ENCODE results near the gene CDH15.
"Not testable (repeated sequence)": the region's sequence is repeated elsewhere in the genome, so short reads cannot be mapped to it uniquely, and the experiment has no call there.

CDH15 gene

GRCh38 chr16:89173174-89173921, 1.8 kb downstream of the CDH15 start:
- no peak for DNase-seq

DNA sequence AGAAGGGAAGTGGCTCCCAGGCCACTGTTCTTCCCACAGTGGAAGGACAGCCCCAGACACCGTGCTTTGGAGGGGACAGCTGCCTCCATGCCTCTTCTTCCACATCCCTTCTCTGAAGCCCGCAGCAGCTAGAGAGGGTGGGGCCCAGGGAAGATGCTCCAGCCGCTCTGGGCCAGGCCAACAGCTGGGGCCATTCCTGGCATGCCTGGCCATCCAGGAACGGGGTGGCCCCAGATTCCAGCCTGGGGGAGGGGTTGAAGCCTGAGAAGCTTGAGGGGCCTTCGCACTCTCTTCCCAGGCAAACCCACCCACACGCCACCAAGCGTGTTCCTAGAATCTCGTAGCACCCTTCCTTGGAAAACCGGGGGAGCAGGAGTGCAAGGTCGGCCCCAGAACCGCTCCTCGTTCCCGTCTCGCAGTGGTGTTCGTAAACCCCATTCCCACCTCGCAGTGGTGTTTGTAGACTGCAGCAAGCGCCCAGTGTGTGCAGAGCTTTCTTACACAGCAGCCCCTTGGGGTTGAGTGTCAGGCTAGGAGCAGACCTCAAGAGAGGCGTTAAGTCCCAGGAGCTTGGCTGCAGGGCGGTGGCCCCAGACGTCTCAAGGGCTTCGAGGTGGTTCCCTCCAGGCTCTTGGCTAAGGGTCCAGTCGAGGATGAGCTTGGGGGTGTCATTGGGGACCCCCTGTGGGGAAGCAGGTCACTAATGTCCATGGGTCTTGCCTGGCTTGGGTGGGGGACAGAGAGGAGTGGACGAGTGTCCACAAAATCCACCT, 2.7 kb downstream of the CDH15 start:
- DNase-seq, result no peak

- no peak for DNase-seq
These were observed 3.3 kb downstream of the CDH15 start for GRCh38 chr16:89174877-89175276.

GRCh38 chr16:89175280-89176146, 4.0 kb downstream of the CDH15 start:
- DNase-seq, result no peak

GRCh38 chr16:89176147-89176690, 4.7 kb downstream of the CDH15 start:
- DNase-seq, result no peak

DNA sequence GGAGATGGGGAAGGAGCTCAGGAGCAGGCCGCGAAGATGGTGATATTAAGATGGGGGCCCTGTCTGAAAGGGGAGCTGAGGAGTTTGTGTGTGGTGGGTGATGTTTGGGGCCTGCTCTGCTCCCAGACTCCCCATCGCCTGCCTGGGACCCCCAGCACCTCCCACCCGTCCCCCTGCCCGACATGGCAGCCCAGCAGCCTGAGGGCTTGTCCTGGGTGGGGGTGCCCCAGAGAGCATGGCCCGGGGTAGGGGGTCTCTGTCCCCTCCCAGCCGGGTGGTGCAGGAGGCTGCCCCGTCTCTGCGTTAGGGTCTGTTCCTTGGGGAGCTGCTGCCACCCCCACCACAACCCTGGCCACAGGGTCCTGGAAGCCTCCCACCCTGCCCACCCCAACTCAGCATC, 5.2 kb downstream of the CDH15 start:
- DNase-seq, result no peak

- DNase-seq, result no peak
These were observed 6.0 kb downstream of the CDH15 start for GRCh38 chr16:89177501-89177900.

- DNase-seq, result peak; percentile 24
These were observed 7.1 kb downstream of the CDH15 start for GRCh38 chr16:89178453-89179147.

GRCh38 chr16:89179148-89179484, 7.6 kb downstream of the CDH15 start:
- no peak for DNase-seq

DNA sequence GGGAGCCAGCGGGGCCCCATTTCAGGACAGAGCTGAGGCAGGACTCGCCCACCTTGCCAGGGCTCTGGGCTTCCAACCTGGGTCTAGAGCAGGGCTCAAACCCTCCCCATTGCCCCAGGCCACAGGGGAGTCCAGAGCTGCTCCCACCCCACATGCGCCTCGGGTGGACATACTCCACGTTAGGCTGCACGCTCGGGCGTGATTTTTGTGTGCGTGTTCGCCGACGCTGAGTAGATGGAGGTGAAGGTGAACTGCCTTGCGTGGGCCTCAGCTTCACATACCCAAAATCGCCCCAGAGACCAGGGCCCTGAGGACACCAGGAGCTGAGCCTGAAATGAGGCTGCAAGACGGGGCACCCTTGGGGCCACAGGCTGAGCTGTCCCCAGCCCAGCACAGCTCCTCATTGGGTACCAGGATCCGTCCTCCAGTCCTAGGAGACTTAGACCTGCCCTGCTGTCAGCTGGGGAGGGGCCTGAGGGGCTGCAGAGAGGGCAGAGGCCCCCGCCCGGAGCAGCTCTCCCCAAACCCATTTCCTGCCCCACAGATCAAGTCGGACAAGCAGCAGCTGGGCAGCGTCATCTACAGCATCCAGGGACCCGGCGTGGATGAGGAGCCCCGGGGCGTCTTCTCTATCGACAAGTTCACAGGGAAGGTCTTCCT, 8.2 kb downstream of the CDH15 start:
- DNase-seq, result no peak

GRCh38 chr16:89183463-89183862, 11.9 kb downstream of the CDH15 start:
- no peak for DNase-seq

DNA sequence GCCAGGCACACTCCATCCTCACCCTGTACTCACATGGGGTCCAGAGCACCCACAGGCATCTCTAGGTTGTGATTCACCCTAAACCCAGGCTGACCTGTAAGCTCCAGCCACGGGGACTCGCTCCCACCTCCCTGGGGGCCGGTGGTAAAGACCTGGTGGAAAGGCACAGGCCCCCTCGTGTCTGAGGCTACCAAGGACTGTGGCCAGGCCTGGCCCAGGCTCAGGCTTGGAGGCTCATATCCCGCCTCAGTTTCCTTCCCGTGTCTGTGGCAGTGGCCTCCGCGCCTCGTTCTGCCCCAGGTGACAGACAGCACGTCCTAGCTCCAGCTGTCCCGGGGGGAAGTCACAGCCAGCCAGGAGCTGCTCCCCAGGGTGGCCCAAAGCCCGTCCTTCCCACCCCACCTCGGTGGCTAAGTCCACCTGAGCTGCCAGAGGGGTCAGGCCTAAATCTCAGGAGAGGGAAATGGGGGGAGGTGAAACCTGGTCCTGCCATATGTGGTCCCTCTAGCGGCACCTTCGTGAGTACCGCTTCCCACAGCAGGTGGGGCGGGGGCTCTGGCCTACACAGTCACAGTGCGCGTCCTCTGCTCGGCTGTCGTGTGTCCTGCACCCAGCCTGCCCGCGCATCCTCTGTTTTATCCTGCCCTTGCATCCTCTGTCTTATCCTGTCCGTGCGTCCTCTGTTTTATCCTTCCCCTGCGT, 12.6 kb downstream of the CDH15 start:
- DNase-seq, result peak; percentile 37

GRCh38 chr16:89184677-89184932, 13.1 kb downstream of the CDH15 start:
- DNase-seq, result no peak

- DNase-seq, result no peak
These were observed 13.6 kb downstream of the CDH15 start for GRCh38 chr16:89184933-89185794.

DNA sequence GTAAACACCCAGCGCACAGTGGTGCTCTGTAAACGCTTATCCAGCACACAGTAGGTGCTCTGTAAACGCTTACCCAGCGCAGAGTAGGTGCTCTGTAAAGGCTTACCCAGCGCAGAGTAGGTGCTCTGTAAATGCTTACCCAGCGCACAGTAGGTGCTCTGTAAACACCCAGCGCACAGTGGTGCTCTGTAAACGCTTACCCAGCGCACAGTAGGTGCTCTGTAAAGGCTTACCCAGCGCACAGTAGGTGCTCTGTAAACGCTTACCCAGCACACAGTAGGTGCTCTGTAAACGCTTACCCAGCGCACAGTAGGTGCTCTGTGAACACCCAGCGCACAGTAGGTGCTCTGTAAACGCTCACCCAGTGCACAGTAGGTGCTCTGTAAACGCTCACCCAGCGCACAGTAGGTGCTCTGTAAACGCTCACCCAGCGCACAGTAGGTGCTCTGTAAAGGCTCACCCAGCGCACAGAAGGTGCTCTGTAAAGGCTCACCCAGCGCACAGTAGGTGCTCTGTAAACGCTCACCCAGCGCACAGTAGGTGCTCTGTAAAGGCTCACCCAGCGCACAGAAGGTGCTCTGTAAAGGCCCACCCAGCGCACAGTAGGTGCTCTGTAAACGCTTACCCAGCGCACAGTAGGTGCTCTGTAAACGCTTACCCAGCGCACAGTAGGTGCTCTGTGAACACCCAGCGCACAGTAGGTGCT, 14.5 kb downstream of the CDH15 start:
- not testable (repeated sequence) for DNase-seq

GRCh38 chr16:89186593-89187031, 15.1 kb downstream of the CDH15 start:
- not testable (repeated sequence) for DNase-seq

- DNase-seq, result peak; percentile 65
These were observed 15.7 kb downstream of the CDH15 start for GRCh38 chr16:89187032-89187769.

- DNase-seq, result peak; percentile 61
These were observed 16.3 kb downstream of the CDH15 start for GRCh38 chr16:89187770-89188392.
